ENCODE results near the gene SEMA4B. TPM values are rescaled to one million over a fixed set of nuclear protein-coding genes. Genes with fewer than 3 reads are reported as not detected.

Gene SEMA4B
- total RNA-seq, 4 donors from 2014 or later, result 115 to 193 (median 134) TPM

DNA sequence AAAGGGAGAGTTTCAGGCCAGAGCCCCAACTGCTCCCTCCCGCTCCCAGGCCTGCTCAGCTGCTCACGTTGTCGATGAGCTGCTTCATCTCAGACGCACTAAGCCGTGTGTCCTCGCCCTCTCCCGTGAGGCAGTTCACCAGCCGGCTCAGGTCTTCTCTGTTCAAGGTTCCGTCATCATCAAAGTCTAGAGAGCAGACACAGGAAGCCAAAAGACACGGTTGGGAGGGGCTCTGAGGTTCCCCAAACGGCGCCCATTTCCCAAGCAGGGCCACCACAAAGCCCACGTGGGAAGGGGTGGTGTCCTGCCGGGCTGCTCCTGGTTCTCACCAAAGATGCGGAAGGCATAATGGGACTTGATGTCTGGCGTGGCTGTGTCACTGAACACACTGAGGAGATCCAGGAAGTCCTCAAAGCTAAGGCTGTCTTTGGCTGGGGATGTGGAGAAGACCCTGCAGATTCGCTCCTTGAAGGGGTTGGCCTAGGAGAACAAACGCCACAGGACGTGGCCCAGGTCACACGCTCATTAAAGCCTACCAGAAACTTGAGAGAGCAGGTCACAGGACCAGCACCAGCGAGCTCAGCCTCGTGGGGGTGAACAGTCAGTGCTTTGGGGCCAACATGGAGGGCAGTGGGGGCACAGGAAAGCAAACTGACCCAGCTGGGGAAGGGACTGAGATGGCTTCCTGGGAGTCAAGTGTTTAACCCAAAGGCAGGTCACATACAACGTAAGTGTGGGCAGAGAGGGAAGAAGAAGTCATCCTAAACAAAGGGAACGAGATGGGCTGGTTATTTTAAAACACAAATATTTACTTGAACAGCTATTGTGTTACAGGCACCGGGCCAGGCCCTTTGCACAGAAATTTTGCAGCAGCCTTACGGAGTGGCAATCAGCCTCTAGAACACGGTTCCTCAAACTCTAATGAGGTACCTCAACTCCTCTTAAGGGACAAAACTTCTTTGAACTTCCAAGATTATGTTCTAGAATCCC lies 30.2 kb downstream of the SEMA4B start:
- in situ Hi-C loops (cut with MboI; ENCODE audit: low pct_ligation_motif_present in 1 of 4, low pct_unique_long_range_greater_than_20kb in 1 of 4, low sequenced_read_pairs in 3 of 4), result no loop called here
- H3K27me3 ChIP-seq, result no peaks in the 10 kb centered on the region
- H3K9me3 ChIP-seq, result no peaks in the 10 kb centered on the region
- peak overlapping the region in 1 of 4 donors; percentile 67 for H3K4me3 ChIP-seq
- peak in 2 of 3 donors; percentile 5 to 16 for TF ChIP-seq POLR2AphosphoS5 (IDR thresholded peaks at IDR 0.05)
- no peak for TF ChIP-seq EP300 (IDR thresholded peaks at IDR 0.05; ENCODE audit: low read depth)
- peak; percentile 17 for TF ChIP-seq POLR2A (IDR thresholded peaks at IDR 0.05)
- H3K36me3 ChIP-seq, result peaks cover 0 to 23% (median 3%) of the 10 kb centered on the region in 4 donors
- H3K4me1 ChIP-seq, result peaks cover 28 to 53% (median 43%) of the 10 kb centered on the region in 4 donors
- DNase-seq, result peak; percentile 54
- intact Hi-C loops (cut with DNase I; ENCODE audit: low total_unique reads), result loop anchor here (2.0 kb wide), 1 partner anchor 131 kb away; no protein-coding TSS in a partner anchor
- 18 to 47% methylated on average over 4 to 25 of the region's 27 CpGs for WGBS, 2 donors (ENCODE audit: low coverage in 1 of 2)
- peak overlapping the region; percentile 90 to 99 (median 96) for H3K27ac ChIP-seq

DNA sequence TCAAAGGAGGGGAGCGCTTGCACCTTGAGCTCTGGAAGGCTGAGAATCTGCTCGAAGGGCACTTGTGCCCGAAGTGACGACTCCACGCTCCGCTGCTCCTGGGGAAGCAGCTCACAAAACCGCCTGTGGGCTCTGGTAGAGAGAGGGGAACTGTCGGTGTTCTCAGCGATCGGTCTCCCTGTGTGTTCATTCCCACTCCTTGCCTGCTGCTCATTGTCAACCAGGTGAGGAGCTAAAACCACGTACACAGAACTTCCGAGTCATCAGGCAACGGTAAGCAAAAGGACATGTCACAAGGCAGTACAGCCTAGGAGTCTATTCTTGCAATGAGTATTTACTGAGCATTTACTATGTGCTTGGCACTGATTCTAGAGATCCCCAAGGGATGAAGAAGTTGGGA lies 31.1 kb downstream of the SEMA4B start:
- TF ChIP-seq POLR2AphosphoS5 (IDR thresholded peaks at IDR 0.05), result peak in 1 of 3 donors; percentile 16
- no peak for TF ChIP-seq POLR2A (IDR thresholded peaks at IDR 0.05)
- peaks cover 28 to 53% (median 43%) of the 10 kb centered on the region in 4 donors for H3K4me1 ChIP-seq
- H3K36me3 ChIP-seq, result peaks cover 0 to 18% (median 3%) of the 10 kb centered on the region in 4 donors
- intact Hi-C loops (cut with DNase I; ENCODE audit: low total_unique reads), result loop anchor here (2.0 kb wide), 1 partner anchor 131 kb away; no protein-coding TSS in a partner anchor
- WGBS, 2 donors (ENCODE audit: low coverage in 1 of 2), result 77% methylated on average over 13 of the region's 13 CpGs; no CpG with 5 or more reads in 1 of the 2 donors
- in situ Hi-C loops (cut with MboI; ENCODE audit: low pct_ligation_motif_present in 1 of 4, low pct_unique_long_range_greater_than_20kb in 1 of 4, low sequenced_read_pairs in 3 of 4), result no loop called here
- DNase-seq, result no peak
- peak overlapping the region; percentile 90 to 99 (median 96) for H3K27ac ChIP-seq
- no peaks in the 10 kb centered on the region for H3K27me3 ChIP-seq
- H3K4me3 ChIP-seq, result peak overlapping the region in 3 of 4 donors; percentile 67 to 92 (median 75)
- H3K9me3 ChIP-seq, result no peaks in the 10 kb centered on the region

GRCh38 chr15:90232941-90233386 lies 31.8 kb downstream of the SEMA4B start:
- H3K27ac ChIP-seq, result peak overlapping the region; percentile 90 to 99 (median 96)

GRCh38 chr15:90233387-90234095 lies 32.4 kb downstream of the SEMA4B start, which contains the start of gene CIB1:
TSS of gene CIB1 (minus strand) at chr15:90233941. CDS start at chr15:90233885, 56 bp downstream.
- in situ Hi-C loops (cut with MboI; ENCODE audit: low pct_ligation_motif_present in 1 of 4, low pct_unique_long_range_greater_than_20kb in 1 of 4, low sequenced_read_pairs in 3 of 4), result no loop called here
- H3K4me1 ChIP-seq, result peaks cover 28 to 53% (median 43%) of the 10 kb centered on the region in 4 donors
- peak within 1 kb of the TSS; percentile 90 to 99 (median 96) for H3K27ac ChIP-seq
- H3K27me3 ChIP-seq, result no peaks in the 10 kb centered on the region
- H3K4me3 ChIP-seq, result peak within 1 kb of the TSS; percentile 67 to 92 (median 75)
- intact Hi-C loops (cut with DNase I; ENCODE audit: low total_unique reads), result loop anchor here (2.0 kb wide), 1 partner anchor 133 kb away; no protein-coding TSS in a partner anchor
- TF ChIP-seq EP300 (IDR thresholded peaks at IDR 0.05; ENCODE audit: low read depth), result peak; percentile 28
- TF ChIP-seq POLR2AphosphoS5 (IDR thresholded peaks at IDR 0.05), result peak; percentile 46 to 94 (median 91)
- TF ChIP-seq POLR2A (IDR thresholded peaks at IDR 0.05), result peak; percentile 93
- TF ChIP-seq, protein P1, sequence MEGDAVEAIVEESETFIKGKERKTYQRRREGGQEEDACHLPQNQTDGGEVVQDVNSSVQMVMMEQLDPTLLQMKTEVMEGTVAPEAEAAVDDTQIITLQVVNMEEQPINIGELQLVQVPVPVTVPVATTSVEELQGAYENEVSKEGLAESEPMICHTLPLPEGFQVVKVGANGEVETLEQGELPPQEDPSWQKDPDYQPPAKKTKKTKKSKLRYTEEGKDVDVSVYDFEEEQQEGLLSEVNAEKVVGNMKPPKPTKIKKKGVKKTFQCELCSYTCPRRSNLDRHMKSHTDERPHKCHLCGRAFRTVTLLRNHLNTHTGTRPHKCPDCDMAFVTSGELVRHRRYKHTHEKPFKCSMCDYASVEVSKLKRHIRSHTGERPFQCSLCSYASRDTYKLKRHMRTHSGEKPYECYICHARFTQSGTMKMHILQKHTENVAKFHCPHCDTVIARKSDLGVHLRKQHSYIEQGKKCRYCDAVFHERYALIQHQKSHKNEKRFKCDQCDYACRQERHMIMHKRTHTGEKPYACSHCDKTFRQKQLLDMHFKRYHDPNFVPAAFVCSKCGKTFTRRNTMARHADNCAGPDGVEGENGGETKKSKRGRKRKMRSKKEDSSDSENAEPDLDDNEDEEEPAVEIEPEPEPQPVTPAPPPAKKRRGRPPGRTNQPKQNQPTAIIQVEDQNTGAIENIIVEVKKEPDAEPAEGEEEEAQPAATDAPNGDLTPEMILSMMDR (IDR thresholded peaks at IDR 0.05), result peak in 2 of 5 experiments; percentile 55 to 85
- H3K9me3 ChIP-seq, result no peaks in the 10 kb centered on the region
- peaks cover 0 to 16% (median 4%) of the 10 kb centered on the region in 4 donors for H3K36me3 ChIP-seq
- DNase-seq, result peak; percentile 99
- 1% methylated on average over 34 of the region's 63 CpGs; no CpG with 5 or more reads in 1 of the 2 donors for WGBS, 2 donors (ENCODE audit: low coverage in 1 of 2)

More at GRCh38 chr15:90232941-90233386, 31.8 kb downstream of the SEMA4B start:
- Histone ChIP-seq H3K4me3 (peak overlapping the region; percentile 62 to 92 (median 71)), H3K27me3 (no peaks in the 10 kb centered on the region), H3K4me1 (peaks cover 28 to 53% (median 43%) of the 10 kb centered on the region in 4 donors), H3K36me3 (peaks cover 0 to 14% (median 5%) of the 10 kb centered on the region in 4 donors), H3K9me3 (no peaks in the 10 kb centered on the region)
- TF ChIP-seq, protein P1 (IDR thresholded peaks at IDR 0.05), result peak in 3 of 5 experiments; percentile 38 to 88 (median 58)
- TF ChIP-seq POLR2AphosphoS5 (IDR thresholded peaks at IDR 0.05), result no peak
- in situ Hi-C loops (cut with MboI; ENCODE audit: low pct_ligation_motif_present in 1 of 4, low pct_unique_long_range_greater_than_20kb in 1 of 4, low sequenced_read_pairs in 3 of 4) (no loop called here), intact Hi-C loops (cut with DNase I; ENCODE audit: low total_unique reads) (loop anchor here (2.0 kb wide), 1 partner anchor 132 kb away; no protein-coding TSS in a partner anchor)
- no peak for DNase-seq
- WGBS, 2 donors (ENCODE audit: low coverage in 1 of 2), result 5% methylated on average over 3 to 9 of the region's 9 CpGs

Data from transverse colon (tissue), 4 donors.